GM18520 (cell line): ENCODE measurements around the gene DYNLT2B.
"Not testable (repeated sequence)": the region's sequence is repeated elsewhere in the genome, so short reads cannot be mapped to it uniquely, and the experiment has no call there.

Experiments
- ATAC-seq: cut with Tn5 transposase; IDR thresholded peaks from one replicate; pipeline ENCODE4 v1.9.1; 2021; ENCODE audit not compliant: unreplicated experiment

The DYNLT2B gene

GRCh38 chr3:196274585-196274984 is 43.5 kb downstream of the DYNLT2B start:
- ATAC-seq, result peak; percentile 78

GRCh38 chr3:196273655-196274054 is 44.4 kb downstream of the DYNLT2B start:
- no peak for ATAC-seq

- ATAC-seq, result no peak
These were observed 45.2 kb downstream of the DYNLT2B start for GRCh38 chr3:196272826-196273225.

GRCh38 chr3:196270499-196270898 is 47.5 kb downstream of the DYNLT2B start:
- ATAC-seq, result no peak

- no peak for ATAC-seq
These were observed 49.5 kb downstream of the DYNLT2B start for GRCh38 chr3:196268284-196269163.

- no peak for ATAC-seq
These were observed 54.2 kb downstream of the DYNLT2B start for GRCh38 chr3:196263819-196264218.

GRCh38 chr3:196260784-196261183 is 57.3 kb downstream of the DYNLT2B start:
- no peak for ATAC-seq

- no peak for ATAC-seq
These were observed 62.3 kb downstream of the DYNLT2B start for GRCh38 chr3:196255776-196256175.

GRCh38 chr3:196254376-196255283 is 63.4 kb downstream of the DYNLT2B start:
- no peak for ATAC-seq

GRCh38 chr3:196251918-196252317 is 66.1 kb downstream of the DYNLT2B start:
- ATAC-seq, result no peak

GRCh38 chr3:196246612-196247308 is 71.3 kb downstream of the DYNLT2B start:
- ATAC-seq, result no peak

- ATAC-seq, result not testable (repeated sequence)
These were observed 73.9 kb downstream of the DYNLT2B start for GRCh38 chr3:196244166-196244565.

GRCh38 chr3:196241704-196242103 is 76.3 kb downstream of the DYNLT2B start:
- no peak for ATAC-seq
